Upper lobe of left lung (tissue), 6 donors: ENCODE results near the gene CEP250. TPM values are rescaled to one million over a fixed set of nuclear protein-coding genes. Genes with fewer than 3 reads are reported as not detected.

Experiments used
- ATAC-seq, 2 donors: fragments of 200-7000 bp; cut with Tn5 transposase; one replicate each; pipeline ENCODE4 v1.9.1; 2022; ENCODE audit warnings: mild to moderate bottlenecking in 2 of 2, moderate library complexity in 2 of 2; ENCODE audit not compliant: low FRiP score in 2 of 2
- DNase-seq, 2 donors: peaks; one replicate each; pipeline ENCODE4 v3.0.0-alpha.2; 2019 to 2020
- H3K27ac ChIP-seq, 4 donors: fragments of 200-600 bp; sonication (generic); one replicate each; pipeline ENCODE4 v1.5.1; 2016 to 2019
- H3K27me3 ChIP-seq, 4 donors: fragments of 200-600 bp; sonication (generic); one replicate each; pipeline ENCODE4 v1.5.1; 2017 to 2019
- H3K36me3 ChIP-seq, 4 donors: fragments of 200-600 bp; sonication (generic); one replicate each; pipeline ENCODE4 v1.5.1; 2016 to 2019
- H3K4me1 ChIP-seq, 4 donors: fragments of 200-600 bp; sonication (generic); one replicate each; pipeline ENCODE4 v1.5.1; 2018 to 2019
- H3K4me3 ChIP-seq, 4 donors: fragments of 200-600 bp; sonication (generic); one replicate each; pipeline ENCODE4 v1.5.1; 2017 to 2019; ENCODE audit warnings: mild to moderate bottlenecking in 2 of 4, moderate library complexity in 1 of 4
- H3K9me3 ChIP-seq, 4 donors: fragments of 200-600 bp; sonication (generic); one replicate each; pipeline ENCODE4 v1.5.1; 2018 to 2019
- EP300 ChIP-seq, 4 donors: sonication (generic); formaldehyde crosslinking; IDR thresholded peaks; one replicate each; pipeline ENCODE4 v1.5.1; 2017; ENCODE audit warnings: antibody characterized with exemption in 4 of 4, control low read depth in 2 of 4
- POLR2A ChIP-seq, 4 donors: fragments of 450-650 bp; IDR thresholded peaks; one replicate each; pipeline ENCODE4 v1.5.1; 2016 to 2017; ENCODE audit warnings: antibody characterized with exemption in 4 of 4, mild to moderate bottlenecking in 2 of 4
- POLR2AphosphoS5 ChIP-seq, 2 donors: sonication (generic); formaldehyde crosslinking; IDR thresholded peaks; one replicate each; pipeline ENCODE4 v1.5.1; 2017; ENCODE audit warnings: antibody characterized with exemption in 2 of 2
- WGBS, 2 donors: methylation state at CpG; one replicate each; pipeline ENCODE4 v1.1.5; 2017 to 2018; 5-methylcytosine and 5-hydroxymethylcytosine counted together
- total RNA-seq, 6 donors: library from RNA; depleted of rRNA in 4 of 6; stranded (reverse); fragments of >200 nt in 4 of 6; gene quantifications; one replicate each; pipeline versions ENCODE4 v1.1.0 to v1.2.1, GENCODE V29; 2016 to 2021
- TF ChIP-seq, protein P1 (sequence below), 6 experiments: fragments of 450-650 bp in 4 of 6; fragments of 200-600 bp in 2 of 6; sonication (generic) in 2 of 6; IDR thresholded peaks; one replicate each; pipeline ENCODE4 v1.5.1; 2016 to 2019; ENCODE audit warnings: antibody characterized with exemption in 6 of 6
- donor health status: DM: no; HTN: no; CAD: no; lungs with moderate emphysema.
- donor health status: DM: no; HTN: yes; CAD: no; lungs with severe emphysema.

Gene CEP250
- total RNA-seq, 6 donors from 2014 or later = 15.4 to 66.6 (median 29.6) TPM

DNA sequence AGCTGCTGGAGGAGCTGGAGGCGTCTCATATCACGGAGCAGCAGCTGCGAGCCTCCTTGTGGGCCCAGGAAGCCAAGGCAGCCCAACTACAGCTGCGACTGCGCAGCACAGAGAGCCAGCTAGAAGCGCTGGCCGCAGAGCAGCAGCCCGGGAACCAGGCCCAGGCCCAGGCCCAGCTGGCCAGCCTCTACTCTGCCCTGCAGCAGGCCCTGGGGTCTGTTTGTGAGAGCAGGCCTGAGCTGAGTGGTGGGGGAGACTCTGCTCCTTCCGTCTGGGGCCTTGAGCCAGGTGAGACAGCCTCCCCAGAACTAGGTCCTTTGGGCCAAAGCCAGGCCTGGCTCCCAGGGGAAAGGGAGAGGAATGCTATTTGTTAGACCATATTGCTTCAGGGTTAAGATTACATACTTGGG is 42.4 kb downstream of the CEP250 start:
- TF ChIP-seq POLR2A (IDR thresholded peaks at IDR 0.05) = no peak
- TF ChIP-seq EP300 (IDR thresholded peaks at IDR 0.05) = no peak
- TF ChIP-seq, protein P1, sequence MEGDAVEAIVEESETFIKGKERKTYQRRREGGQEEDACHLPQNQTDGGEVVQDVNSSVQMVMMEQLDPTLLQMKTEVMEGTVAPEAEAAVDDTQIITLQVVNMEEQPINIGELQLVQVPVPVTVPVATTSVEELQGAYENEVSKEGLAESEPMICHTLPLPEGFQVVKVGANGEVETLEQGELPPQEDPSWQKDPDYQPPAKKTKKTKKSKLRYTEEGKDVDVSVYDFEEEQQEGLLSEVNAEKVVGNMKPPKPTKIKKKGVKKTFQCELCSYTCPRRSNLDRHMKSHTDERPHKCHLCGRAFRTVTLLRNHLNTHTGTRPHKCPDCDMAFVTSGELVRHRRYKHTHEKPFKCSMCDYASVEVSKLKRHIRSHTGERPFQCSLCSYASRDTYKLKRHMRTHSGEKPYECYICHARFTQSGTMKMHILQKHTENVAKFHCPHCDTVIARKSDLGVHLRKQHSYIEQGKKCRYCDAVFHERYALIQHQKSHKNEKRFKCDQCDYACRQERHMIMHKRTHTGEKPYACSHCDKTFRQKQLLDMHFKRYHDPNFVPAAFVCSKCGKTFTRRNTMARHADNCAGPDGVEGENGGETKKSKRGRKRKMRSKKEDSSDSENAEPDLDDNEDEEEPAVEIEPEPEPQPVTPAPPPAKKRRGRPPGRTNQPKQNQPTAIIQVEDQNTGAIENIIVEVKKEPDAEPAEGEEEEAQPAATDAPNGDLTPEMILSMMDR (IDR thresholded peaks at IDR 0.05) = no peak
- TF ChIP-seq POLR2AphosphoS5 (IDR thresholded peaks at IDR 0.05) = no peak
- Histone ChIP-seq H3K36me3 (peaks cover 42 to 100% (median 87%) of the 10 kb centered on the region in 4 donors), H3K4me3 (no peak overlapping the region), H3K27ac (no peak overlapping the region), H3K27me3 (no peaks in the 10 kb centered on the region), H3K4me1 (no peaks in the 10 kb centered on the region), H3K9me3 (no peaks in the 10 kb centered on the region)
- WGBS, 2 donors = 76 to 91% methylated on average over 7 to 8 of the region's 9 CpGs
- ATAC-seq (peak; percentile 40 to 95), DNase-seq (peak in 1 of 2 donors; percentile 81)

DNA sequence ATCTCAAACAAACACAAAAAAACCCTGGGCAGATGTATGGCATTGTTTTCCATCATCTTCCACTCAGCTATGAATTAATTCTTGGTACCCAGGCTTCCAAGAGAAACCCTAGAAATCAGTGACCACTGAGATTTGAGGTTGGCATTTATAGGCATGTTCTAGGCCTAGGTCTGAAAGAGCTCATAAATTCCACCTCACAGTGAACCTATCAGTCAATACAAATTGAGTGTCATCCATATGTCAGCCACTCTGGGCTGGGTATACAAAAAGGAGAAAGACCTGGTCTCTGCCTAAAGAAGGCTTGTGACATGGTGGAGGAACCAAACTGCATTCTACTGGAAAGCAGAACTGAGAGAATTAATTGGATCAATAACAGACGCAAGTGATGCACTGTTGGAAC is 43.9 kb downstream of the CEP250 start:
- no peak overlapping the region for H3K4me3 ChIP-seq
- H3K27me3 ChIP-seq = no peaks in the 10 kb centered on the region
- WGBS, 2 donors = 81 to 100% methylated on average over 1 of the region's 1 CpG
- no peaks in the 10 kb centered on the region for H3K9me3 ChIP-seq
- ATAC-seq = no peak
- H3K36me3 ChIP-seq = peaks cover 40 to 100% (median 89%) of the 10 kb centered on the region in 4 donors
- H3K4me1 ChIP-seq = no peaks in the 10 kb centered on the region
- no peak for DNase-seq
- TF ChIP-seq EP300 (IDR thresholded peaks at IDR 0.05) (no peak), POLR2AphosphoS5 (IDR thresholded peaks at IDR 0.05) (no peak), POLR2A (IDR thresholded peaks at IDR 0.05) (no peak)
- TF ChIP-seq, protein P1 (IDR thresholded peaks at IDR 0.05) = no peak
- H3K27ac ChIP-seq = no peak overlapping the region

DNA sequence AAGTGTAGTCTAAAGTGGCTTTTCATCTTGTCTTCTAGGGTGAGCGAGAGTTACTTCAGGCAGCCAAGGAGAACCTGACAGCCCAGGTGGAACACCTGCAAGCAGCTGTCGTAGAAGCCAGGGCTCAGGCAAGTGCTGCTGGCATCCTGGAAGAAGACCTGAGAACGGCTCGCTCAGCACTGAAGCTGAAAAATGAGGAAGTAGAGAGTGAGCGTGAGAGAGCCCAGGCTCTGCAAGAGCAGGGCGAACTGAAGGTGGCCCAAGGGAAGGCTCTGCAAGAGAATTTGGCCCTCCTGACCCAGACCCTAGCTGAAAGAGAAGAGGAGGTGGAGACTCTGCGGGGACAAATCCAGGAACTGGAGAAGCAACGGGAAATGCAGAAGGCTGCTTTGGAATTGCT is 47.0 kb downstream of the CEP250 start:
- TF ChIP-seq POLR2A (IDR thresholded peaks at IDR 0.05) (no peak), EP300 (IDR thresholded peaks at IDR 0.05) (no peak), POLR2AphosphoS5 (IDR thresholded peaks at IDR 0.05) (no peak)
- TF ChIP-seq, protein P1 (IDR thresholded peaks at IDR 0.05) = no peak
- ATAC-seq (no peak), DNase-seq (no peak)
- peaks cover 23 to 86% (median 70%) of the 10 kb centered on the region in 4 donors for H3K36me3 ChIP-seq
- WGBS, 2 donors = 65 to 83% methylated on average over 8 of the region's 8 CpGs
- no peak overlapping the region for H3K4me3 ChIP-seq
- no peak overlapping the region for H3K27ac ChIP-seq
- no peaks in the 10 kb centered on the region for H3K4me1 ChIP-seq
- H3K9me3 ChIP-seq = no peaks in the 10 kb centered on the region
- no peaks in the 10 kb centered on the region for H3K27me3 ChIP-seq

DNA sequence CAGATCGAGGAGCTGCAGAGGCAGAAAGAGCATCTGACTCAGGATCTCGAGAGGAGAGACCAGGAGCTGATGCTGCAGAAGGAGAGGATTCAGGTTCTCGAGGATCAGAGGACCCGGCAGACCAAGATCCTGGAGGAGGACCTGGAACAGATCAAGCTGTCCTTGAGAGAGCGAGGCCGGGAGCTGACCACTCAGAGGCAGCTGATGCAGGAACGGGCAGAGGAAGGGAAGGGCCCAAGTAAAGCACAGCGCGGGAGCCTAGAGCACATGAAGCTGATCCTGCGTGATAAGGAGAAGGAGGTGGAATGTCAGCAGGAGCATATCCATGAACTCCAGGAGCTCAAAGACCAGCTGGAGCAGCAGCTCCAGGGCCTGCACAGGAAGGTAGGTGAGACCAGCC is 47.9 kb downstream of the CEP250 start:
- peaks cover 19 to 86% (median 68%) of the 10 kb centered on the region in 4 donors for H3K36me3 ChIP-seq
- WGBS, 2 donors = 95 to 98% methylated on average over 10 of the region's 10 CpGs
- no peak for ATAC-seq
- DNase-seq = no peak
- no peaks in the 10 kb centered on the region for H3K9me3 ChIP-seq
- TF ChIP-seq, protein P1 (IDR thresholded peaks at IDR 0.05) = no peak
- TF ChIP-seq POLR2AphosphoS5 (IDR thresholded peaks at IDR 0.05) = no peak
- no peak for TF ChIP-seq EP300 (IDR thresholded peaks at IDR 0.05)
- no peak for TF ChIP-seq POLR2A (IDR thresholded peaks at IDR 0.05)
- no peak overlapping the region for H3K27ac ChIP-seq
- H3K4me1 ChIP-seq = no peaks in the 10 kb centered on the region
- H3K27me3 ChIP-seq = no peaks in the 10 kb centered on the region
- no peak overlapping the region for H3K4me3 ChIP-seq

DNA sequence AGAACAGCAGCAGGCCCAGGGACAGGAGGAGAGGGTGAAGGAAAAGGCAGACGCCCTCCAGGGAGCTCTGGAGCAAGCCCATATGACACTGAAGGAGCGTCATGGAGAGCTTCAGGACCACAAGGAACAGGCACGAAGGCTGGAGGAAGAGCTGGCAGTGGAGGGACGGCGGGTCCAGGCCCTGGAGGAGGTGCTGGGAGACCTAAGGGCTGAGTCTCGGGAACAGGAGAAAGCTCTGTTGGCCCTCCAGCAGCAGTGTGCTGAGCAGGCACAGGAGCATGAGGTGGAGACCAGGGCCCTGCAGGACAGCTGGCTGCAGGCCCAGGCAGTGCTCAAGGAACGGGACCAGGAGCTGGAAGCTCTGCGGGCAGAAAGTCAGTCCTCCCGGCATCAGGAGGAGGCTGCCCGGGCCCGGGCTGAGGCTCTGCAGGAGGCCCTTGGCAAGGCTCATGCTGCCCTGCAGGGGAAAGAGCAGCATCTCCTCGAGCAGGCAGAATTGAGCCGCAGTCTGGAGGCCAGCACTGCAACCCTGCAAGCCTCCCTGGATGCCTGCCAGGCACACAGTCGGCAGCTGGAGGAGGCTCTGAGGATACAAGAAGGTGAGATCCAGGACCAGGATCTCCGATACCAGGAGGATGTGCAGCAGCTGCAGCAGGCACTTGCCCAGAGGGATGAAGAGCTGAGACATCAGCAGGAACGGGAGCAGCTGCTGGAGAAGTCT is 48.6 kb downstream of the CEP250 start:
- Histone ChIP-seq H3K36me3 (peaks cover 19 to 86% (median 69%) of the 10 kb centered on the region in 4 donors), H3K4me3 (no peak overlapping the region), H3K9me3 (no peaks in the 10 kb centered on the region), H3K27me3 (no peaks in the 10 kb centered on the region), H3K27ac (no peak overlapping the region), H3K4me1 (no peaks in the 10 kb centered on the region)
- WGBS, 2 donors = 89 to 94% methylated on average over 8 to 16 of the region's 16 CpGs
- TF ChIP-seq, protein P1 (IDR thresholded peaks at IDR 0.05) = no peak
- no peak for TF ChIP-seq POLR2AphosphoS5 (IDR thresholded peaks at IDR 0.05)
- TF ChIP-seq EP300 (IDR thresholded peaks at IDR 0.05) = no peak
- no peak for TF ChIP-seq POLR2A (IDR thresholded peaks at IDR 0.05)
- DNase-seq = peak in 1 of 2 donors; percentile 59
- no peak for ATAC-seq
